C4-2B (cell line): ENCODE measurements around the gene ENTPD6.

ENCODE experiments used
- H3K27ac ChIP-seq: fragments of 450-650 bp; 2 replicates; pipeline ENCODE4 v1.5.1; 2017
- ZFX ChIP-seq: fragments of 450-650 bp; IDR thresholded peaks from 2 replicates; pipeline ENCODE4 v1.6.1; 2017
- TF ChIP-seq, protein P1 (sequence below): fragments of 450-650 bp; conservative IDR thresholded peaks from 2 replicates; pipeline ENCODE4 v1.5.1; 2017; ENCODE audit warnings: mild to moderate bottlenecking

ENTPD6 gene

DNA sequence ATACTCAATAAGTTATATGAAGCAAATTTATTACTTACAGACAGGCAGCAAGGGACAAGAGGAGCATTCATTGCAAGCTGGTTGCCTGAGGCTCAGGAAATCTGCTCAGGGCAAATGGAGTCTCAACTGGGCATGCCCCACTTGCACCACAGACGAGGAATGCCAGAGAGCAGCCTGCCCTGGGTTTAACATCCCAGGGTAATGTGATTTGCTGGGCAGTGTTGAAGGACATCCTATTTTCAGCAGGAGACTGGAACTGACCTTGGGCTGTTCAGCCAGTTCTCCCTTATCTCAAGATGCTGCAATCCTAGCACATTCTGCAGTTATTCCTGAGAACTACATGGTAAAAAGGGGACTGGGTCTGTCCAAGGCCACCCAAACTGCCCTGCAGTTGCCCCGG, 3.8 kb upstream of the ENTPD6 start:
- TF ChIP-seq, protein P1, sequence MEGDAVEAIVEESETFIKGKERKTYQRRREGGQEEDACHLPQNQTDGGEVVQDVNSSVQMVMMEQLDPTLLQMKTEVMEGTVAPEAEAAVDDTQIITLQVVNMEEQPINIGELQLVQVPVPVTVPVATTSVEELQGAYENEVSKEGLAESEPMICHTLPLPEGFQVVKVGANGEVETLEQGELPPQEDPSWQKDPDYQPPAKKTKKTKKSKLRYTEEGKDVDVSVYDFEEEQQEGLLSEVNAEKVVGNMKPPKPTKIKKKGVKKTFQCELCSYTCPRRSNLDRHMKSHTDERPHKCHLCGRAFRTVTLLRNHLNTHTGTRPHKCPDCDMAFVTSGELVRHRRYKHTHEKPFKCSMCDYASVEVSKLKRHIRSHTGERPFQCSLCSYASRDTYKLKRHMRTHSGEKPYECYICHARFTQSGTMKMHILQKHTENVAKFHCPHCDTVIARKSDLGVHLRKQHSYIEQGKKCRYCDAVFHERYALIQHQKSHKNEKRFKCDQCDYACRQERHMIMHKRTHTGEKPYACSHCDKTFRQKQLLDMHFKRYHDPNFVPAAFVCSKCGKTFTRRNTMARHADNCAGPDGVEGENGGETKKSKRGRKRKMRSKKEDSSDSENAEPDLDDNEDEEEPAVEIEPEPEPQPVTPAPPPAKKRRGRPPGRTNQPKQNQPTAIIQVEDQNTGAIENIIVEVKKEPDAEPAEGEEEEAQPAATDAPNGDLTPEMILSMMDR: no peak
- TF ChIP-seq ZFX: no peak
- 0 out of 2 replicates have a peak overlapping the region, but pooled peaks have one; percentile 54 for H3K27ac ChIP-seq

DNA sequence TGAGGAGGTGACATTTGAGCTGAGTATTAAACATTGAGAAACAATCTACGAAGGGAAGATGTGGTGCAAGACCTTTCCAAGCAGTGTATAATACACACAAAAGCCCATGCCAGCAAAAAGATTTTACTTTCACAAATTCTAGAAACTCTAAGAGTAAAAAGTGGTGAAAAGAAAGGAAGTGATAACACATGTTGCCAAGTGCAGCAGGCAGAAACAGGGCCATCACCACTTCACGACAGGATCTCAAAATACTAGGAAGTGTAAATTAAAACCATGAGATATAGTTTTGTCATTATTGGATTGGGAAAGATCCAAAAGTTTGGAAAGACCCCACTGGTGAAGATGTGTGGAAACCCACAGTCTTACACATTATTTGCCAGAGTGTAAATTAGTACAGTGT, 1.7 kb upstream of the ENTPD6 start:
- TF ChIP-seq, protein P1: no peak
- no peak for TF ChIP-seq ZFX

DNA sequence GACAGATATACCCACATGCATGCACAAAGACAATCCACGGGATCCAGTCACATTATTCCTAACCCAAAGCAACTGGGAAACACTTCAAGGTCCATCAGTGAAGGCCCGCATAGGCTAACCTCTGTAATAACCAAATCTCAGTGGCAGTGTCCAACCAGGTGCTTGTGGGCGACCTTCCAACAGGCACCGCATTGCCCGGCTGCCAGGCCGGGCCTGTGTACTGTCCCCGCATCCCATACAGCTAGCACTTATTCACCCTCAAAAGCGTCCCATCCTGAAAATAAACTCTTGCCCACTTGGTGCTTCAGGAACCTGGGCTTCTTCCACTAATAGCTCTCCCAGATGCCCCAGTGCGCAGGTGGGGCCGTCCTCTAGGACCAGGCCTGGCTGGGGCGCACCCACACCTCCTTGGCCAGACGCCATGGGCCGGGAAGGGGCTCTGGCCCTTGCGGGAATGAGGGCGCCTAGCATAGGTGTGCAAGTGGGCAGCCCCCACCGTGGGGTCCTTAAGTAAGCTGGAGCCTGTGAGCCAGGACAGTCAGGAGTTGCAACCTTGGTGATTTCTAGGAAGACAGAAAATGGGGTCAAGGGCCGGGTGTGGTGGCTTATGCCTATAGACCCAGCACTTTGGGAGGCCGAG, 1.1 kb upstream of the ENTPD6 start:
- peak overlapping the region; percentile 99 for H3K27ac ChIP-seq
- TF ChIP-seq, protein P1: no peak
- no peak for TF ChIP-seq ZFX

More for the DNA sequence above, 1.7 kb upstream of the ENTPD6 start:
- no peak overlapping the region for H3K27ac ChIP-seq

DNA sequence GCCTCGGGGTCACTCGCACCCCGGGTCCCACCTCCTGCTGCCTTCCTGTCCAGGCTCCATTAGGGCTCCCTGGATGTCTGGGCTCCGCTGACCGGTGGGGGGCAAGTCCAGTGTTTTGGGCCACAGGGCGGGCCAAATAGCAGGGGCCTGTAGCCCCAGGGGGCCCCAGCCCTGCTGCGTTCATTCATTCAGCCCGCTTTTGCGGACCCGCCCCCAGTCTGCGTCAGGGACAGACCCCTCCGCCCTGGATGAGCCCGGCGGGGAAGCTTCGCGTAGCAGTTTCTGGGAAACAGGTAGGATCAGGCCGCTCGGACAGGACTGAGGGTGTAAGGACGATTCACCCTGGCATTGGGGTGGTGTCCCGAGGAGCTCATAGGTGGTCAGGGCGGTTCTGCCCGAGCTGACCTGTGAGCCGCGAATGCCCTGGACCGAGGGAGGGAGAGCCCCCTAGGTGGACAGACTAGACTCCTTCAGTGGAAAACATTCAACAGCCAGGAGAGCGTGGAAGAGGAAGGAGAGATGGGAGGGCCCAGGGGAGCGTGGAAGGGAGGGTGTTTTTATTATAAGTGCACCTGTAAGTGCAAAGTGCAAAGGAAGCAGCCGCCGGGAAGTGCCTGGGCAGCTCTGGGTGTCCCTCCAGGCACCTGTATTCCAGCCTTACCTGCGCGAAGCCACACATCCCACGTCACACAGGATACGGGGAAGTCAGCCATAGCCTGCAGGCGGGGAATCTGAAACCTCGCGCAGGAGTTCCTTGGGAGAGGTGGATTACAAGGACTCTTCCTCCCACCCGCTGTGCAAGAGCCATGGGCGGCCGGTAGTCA, 662 bp downstream of the ENTPD6 start:
- peak overlapping the region; percentile 99 for H3K27ac ChIP-seq

DNA sequence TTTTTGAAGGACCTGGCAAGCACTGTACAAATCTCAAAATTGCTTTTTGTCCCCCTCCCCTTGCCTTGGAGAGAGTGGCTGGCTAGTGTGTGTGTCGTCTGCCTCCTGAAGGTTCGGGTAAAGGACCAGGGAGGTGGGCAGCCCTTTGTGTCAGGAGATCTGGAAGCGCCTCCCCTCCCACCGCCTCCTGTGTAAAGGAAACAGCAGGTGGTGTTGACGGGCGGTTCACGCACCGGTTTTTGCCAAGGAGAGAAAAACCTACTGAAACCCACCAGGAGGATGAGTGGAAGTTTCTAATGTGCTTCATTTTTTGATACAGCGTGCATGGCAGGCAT, 1.2 kb downstream of the ENTPD6 start:
- H3K27ac ChIP-seq: peak overlapping the region; percentile 99
- TF ChIP-seq, protein P1: no peak
- no peak for TF ChIP-seq ZFX

More for the DNA sequence above, 662 bp downstream of the ENTPD6 start:
- TF ChIP-seq, protein P1: no peak
- peak; percentile 84 for TF ChIP-seq ZFX

DNA sequence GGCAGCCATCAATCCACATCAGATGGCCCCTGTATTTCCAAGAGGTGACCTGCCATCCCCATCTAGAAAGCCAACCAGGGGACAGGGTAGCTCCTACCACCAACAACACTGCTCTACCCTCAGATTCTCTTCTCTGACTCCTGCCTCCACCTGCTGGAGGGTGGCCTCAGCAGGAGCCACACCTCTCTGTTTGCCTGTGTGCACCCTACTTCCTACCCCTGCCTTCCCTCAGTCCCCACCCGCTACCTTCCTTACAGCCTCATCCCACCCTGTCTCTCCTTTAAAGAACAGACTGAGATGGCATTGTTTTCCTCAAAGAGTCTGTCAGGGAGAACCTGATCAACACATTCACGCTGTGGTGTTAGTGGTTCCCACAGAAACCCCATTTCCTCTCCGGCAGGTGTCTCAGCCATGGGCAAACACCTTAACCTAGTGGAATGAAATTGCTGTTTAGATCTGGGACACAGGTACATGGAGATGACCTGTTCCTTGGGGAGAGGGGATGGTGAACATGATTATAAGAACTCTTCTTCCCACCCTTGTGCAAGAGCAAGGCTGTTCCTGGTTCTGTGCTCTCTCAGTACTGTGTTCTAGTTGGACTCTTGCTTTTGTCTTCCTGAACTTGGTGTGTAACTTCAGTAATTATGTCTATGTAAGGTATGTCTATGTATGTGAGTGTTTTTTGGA, 1.8 kb downstream of the ENTPD6 start:
- peak overlapping the region; percentile 99 for H3K27ac ChIP-seq
- TF ChIP-seq, protein P1: no peak
- no peak for TF ChIP-seq ZFX

DNA sequence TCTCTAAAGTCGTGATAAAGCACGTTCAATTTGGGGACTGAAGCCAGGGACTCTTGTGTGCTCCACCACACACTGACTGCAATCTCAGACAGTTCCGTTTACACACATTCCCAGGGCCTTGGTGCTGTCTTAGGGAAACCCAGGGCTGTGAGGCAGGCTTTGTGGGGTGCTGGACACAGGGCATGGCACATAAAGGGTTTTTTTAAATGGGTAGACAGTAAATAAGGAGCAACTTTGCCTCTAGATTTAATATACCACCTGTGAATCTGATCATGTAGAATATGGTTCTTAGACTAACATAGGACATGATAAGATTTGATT, 2.3 kb downstream of the ENTPD6 start:
- TF ChIP-seq, protein P1: no peak
- no peak for TF ChIP-seq ZFX
- H3K27ac ChIP-seq: peak overlapping the region; percentile 99
